Naive thymus-derived CD8-positive, alpha-beta T cell (primary cell): ENCODE results near the gene NOXO1. TPM values are rescaled to one million over a fixed set of nuclear protein-coding genes. Genes with fewer than 3 reads are reported as not detected.

Experiments used
- ATAC-seq, 2 donors: fragments of 150-1000 bp; cut with Tn5 transposase in 1 of 2; sonication (Bioruptor Pico), chemical (Tn5 transposase) in 1 of 2; 1 replicate in 1 of 2; 2 replicates in 1 of 2; pipeline ENCODE4 v1.10.0; 2021; ENCODE audit warnings: mild to moderate bottlenecking in 2 of 2, moderate library complexity in 2 of 2
- POLR2A ChIA-PET: fragments of 350-600 bp; sonication (Branson Sonifier 250); formaldehyde crosslinking; loops from one replicate; lab custom pipeline; 2021; ENCODE audit warnings: antibody characterized with exemption; lab: Charles Lee
- DNase-seq, 10 donors: peaks; one replicate each; pipeline versions ENCODE4 v3.0.0 to v3.0.0-alpha.2; 2020 to 2022
- H3K27ac Mint-ChIP-seq, 10 donors: one replicate each; pipeline ENCODE4 v1.8.0; 2020 to 2022; ENCODE audit warnings: mild to moderate bottlenecking in 10 of 10, mixed read lengths in 10 of 10, moderate library complexity in 4 of 10, inconsistent platforms in 1 of 10
- H3K27me3 Mint-ChIP-seq, 5 donors: one replicate each; pipeline ENCODE4 v1.8.0; 2021 to 2022; ENCODE audit warnings: mixed read lengths in 5 of 5
- H3K36me3 Mint-ChIP-seq, 3 donors: one replicate each; pipeline ENCODE4 v1.8.0; 2020 to 2022; ENCODE audit warnings: mixed read lengths in 3 of 3, mild to moderate bottlenecking in 2 of 3, inconsistent platforms in 1 of 3
- H3K4me1 Mint-ChIP-seq, 4 donors: one replicate each; pipeline ENCODE4 v1.8.0; 2021 to 2022; ENCODE audit warnings: mixed read lengths in 4 of 4
- H3K4me3 Mint-ChIP-seq, 10 donors: one replicate each; pipeline ENCODE4 v1.8.0; 2020 to 2022; ENCODE audit warnings: mild to moderate bottlenecking in 10 of 10, mixed read lengths in 10 of 10, moderate library complexity in 6 of 10, inconsistent platforms in 1 of 10
- H3K9me3 Mint-ChIP-seq, 9 donors: one replicate each; pipeline ENCODE4 v1.8.0; 2020 to 2022; ENCODE audit warnings: mixed read lengths in 9 of 9, mild to moderate bottlenecking in 3 of 9, inconsistent platforms in 1 of 9, moderate library complexity in 1 of 9
- polyA plus RNA-seq, 3 donors: library from polyadenylated mRNA; unstranded; fragments of 300-500 nt; fragmentation: Illumina TruSeq; gene quantifications; one replicate each; pipeline ENCODE4 v1.2.3, GENCODE V29; 2021
- total RNA-seq, 8 experiments: library from RNA in 2 of 8; stranded (reverse) in 2 of 8; gene quantifications; one replicate each; pipeline ENCODE4 v1.2.3 and lab custom pipeline; 2021 to 2026

NOXO1 gene
- total and polyA plus RNA-seq, 5 experiments from 2014 or later: 1.3 to 2.3 TPM; not detected in 3

GRCh38 chr16:1982991-1983543 is 1.8 kb upstream of the NOXO1 start:
- Mint-ChIP-seq H3K9me3 (no peaks in the 10 kb centered on the region), H3K4me1 (peaks cover 5 to 19% (median 15%) of the 10 kb centered on the region in 4 donors), H3K27me3 (peaks cover 1 to 37% (median 10%) of the 10 kb centered on the region in 5 donors), H3K4me3 (peak overlapping the region; percentile 73 to 89 (median 79)), H3K36me3 (peaks cover 0 to 30% (median 10%) of the 10 kb centered on the region in 3 donors), H3K27ac (peak overlapping the region in 9 of 10 donors; percentile 10 to 81 (median 67))
- ATAC-seq: no peak
- POLR2A ChIA-PET: interaction anchor here (0.7 to 7.3 kb wide), 8 partner anchors 10 to 178 kb away, joined by 3 to 89 read pairs (median 5); partner anchors contain the start of genes NDUFB10, RPS2, TBL3 and TRAF7
- DNase-seq: no peak

- DNase-seq (no peak), ATAC-seq (no peak)
- no peak overlapping the region for H3K27ac Mint-ChIP-seq
- peaks cover 1 to 32% (median 10%) of the 10 kb centered on the region in 5 donors for H3K27me3 Mint-ChIP-seq
- peak overlapping the region in 5 of 10 donors; percentile 66 to 79 (median 76) for H3K4me3 Mint-ChIP-seq
- peaks cover 0 to 36% (median 8%) of the 10 kb centered on the region in 3 donors for H3K36me3 Mint-ChIP-seq
- POLR2A ChIA-PET: interaction anchor here (0.9 to 7.3 kb wide), 5 partner anchors 8 to 173 kb away, joined by 4 to 89 read pairs (median 7); partner anchors contain the start of genes NDUFB10, RPS2, TBL3 and TRAF7
- no peaks in the 10 kb centered on the region for H3K9me3 Mint-ChIP-seq
- H3K4me1 Mint-ChIP-seq: peaks cover 5 to 19% (median 15%) of the 10 kb centered on the region in 4 donors
Measured at GRCh38 chr16:1982013-1982433, 754 bp upstream of the NOXO1 start.

- no peak overlapping the region for H3K27ac Mint-ChIP-seq
- H3K4me3 Mint-ChIP-seq: peak overlapping the region in 1 of 10 donors; percentile 4
- H3K9me3 Mint-ChIP-seq: no peaks in the 10 kb centered on the region
- peaks cover 5 to 19% (median 15%) of the 10 kb centered on the region in 4 donors for H3K4me1 Mint-ChIP-seq
- no peak for DNase-seq
- H3K27me3 Mint-ChIP-seq: peaks cover 1 to 32% (median 4%) of the 10 kb centered on the region in 5 donors
- no peak for ATAC-seq
- POLR2A ChIA-PET: interaction anchor here (0.6 to 7.3 kb wide), 3 partner anchors 10 to 103 kb away, joined by 3 to 89 read pairs (median 43); partner anchors contain the start of genes NDUFB10, RPS2 and TBL3
- H3K36me3 Mint-ChIP-seq: peaks cover 0 to 36% (median 9%) of the 10 kb centered on the region in 3 donors
Measured at GRCh38 chr16:1980770-1981087, 540 bp downstream of the NOXO1 start.

- Mint-ChIP-seq H3K4me3 (peak overlapping the region in 1 of 10 donors; percentile 4), H3K9me3 (no peaks in the 10 kb centered on the region)
- POLR2A ChIA-PET: interaction anchor here (0.5 to 7.3 kb wide), 4 partner anchors 9 to 985 kb away, joined by 3 to 89 read pairs (median 24); partner anchors contain the start of genes NDUFB10, RPS2 and TBL3
Measured at GRCh38 chr16:1980030-1980769, 1.1 kb downstream of the NOXO1 start.

GRCh38 chr16:1979271-1980029 is 1.8 kb downstream of the NOXO1 start:
- Mint-ChIP-seq H3K27ac (no peak overlapping the region), H3K9me3 (no peaks in the 10 kb centered on the region), H3K36me3 (peaks cover 0 to 45% (median 18%) of the 10 kb centered on the region in 3 donors), H3K4me1 (peaks cover 6 to 10% (median 7%) of the 10 kb centered on the region in 4 donors), H3K27me3 (peaks cover 1 to 33% (median 4%) of the 10 kb centered on the region in 5 donors), H3K4me3 (no peak overlapping the region)
- POLR2A ChIA-PET: interaction anchor here (0.5 to 7.3 kb wide), 4 partner anchors 8 to 986 kb away, joined by 4 to 89 read pairs (median 26); partner anchors contain the start of genes NDUFB10, RPS2 and TBL3
- no peak for DNase-seq
- no peak for ATAC-seq

More at GRCh38 chr16:1980030-1980769, 1.1 kb downstream of the NOXO1 start:
- peaks cover 0 to 39% (median 12%) of the 10 kb centered on the region in 3 donors for H3K36me3 Mint-ChIP-seq
- DNase-seq (no peak), ATAC-seq (no peak)
- peaks cover 1 to 33% (median 4%) of the 10 kb centered on the region in 5 donors for H3K27me3 Mint-ChIP-seq
- peaks cover 5 to 17% (median 13%) of the 10 kb centered on the region in 4 donors for H3K4me1 Mint-ChIP-seq
- H3K27ac Mint-ChIP-seq: no peak overlapping the region

GRCh38 chr16:1978476-1979120 is 2.7 kb downstream of the NOXO1 start:
- H3K4me1 Mint-ChIP-seq: peaks cover 6 to 10% (median 8%) of the 10 kb centered on the region in 4 donors
- H3K4me3 Mint-ChIP-seq: no peak overlapping the region
- H3K27ac Mint-ChIP-seq: no peak overlapping the region
- ATAC-seq (no peak), DNase-seq (no peak)
- peaks cover 1 to 33% (median 4%) of the 10 kb centered on the region in 5 donors for H3K27me3 Mint-ChIP-seq
- POLR2A ChIA-PET: interaction anchor here (1.0 to 2.5 kb wide), 2 partner anchors 9 to 14 kb away, joined by 3 to 10 read pairs; partner anchors contain the start of gene RPS2
- H3K36me3 Mint-ChIP-seq: peaks cover 0 to 48% (median 19%) of the 10 kb centered on the region in 3 donors
- H3K9me3 Mint-ChIP-seq: no peaks in the 10 kb centered on the region

- ATAC-seq: no peak
- Mint-ChIP-seq H3K27ac (no peak overlapping the region), H3K36me3 (peaks cover 0 to 53% (median 19%) of the 10 kb centered on the region in 3 donors), H3K4me1 (peaks cover 4 to 11% (median 7%) of the 10 kb centered on the region in 4 donors), H3K4me3 (no peak overlapping the region), H3K9me3 (no peaks in the 10 kb centered on the region), H3K27me3 (peaks cover 1 to 30% (median 4%) of the 10 kb centered on the region in 5 donors)
- POLR2A ChIA-PET: interaction anchor here (1.0 to 2.5 kb wide), 2 partner anchors 10 to 13 kb away, joined by 3 to 10 read pairs; partner anchors contain the start of gene RPS2
- no peak for DNase-seq
Measured at GRCh38 chr16:1977875-1978268, 3.4 kb downstream of the NOXO1 start.

- Mint-ChIP-seq H3K27ac (no peak overlapping the region), H3K27me3 (peaks cover 1 to 27% (median 4%) of the 10 kb centered on the region in 5 donors), H3K4me3 (no peak overlapping the region), H3K9me3 (no peaks in the 10 kb centered on the region), H3K4me1 (peaks cover 5 to 14% (median 7%) of the 10 kb centered on the region in 4 donors), H3K36me3 (peaks cover 0 to 55% (median 19%) of the 10 kb centered on the region in 3 donors)
- DNase-seq (no peak), ATAC-seq (no peak)
- POLR2A ChIA-PET: interaction anchor here (0.7 to 2.5 kb wide), 3 partner anchors 11 to 88 kb away, joined by 3 to 10 read pairs (median 3); partner anchors contain the start of gene RPS2
Measured at GRCh38 chr16:1976951-1977874, 4.1 kb downstream of the NOXO1 start.

- DNase-seq (no peak), ATAC-seq (no peak)
- Mint-ChIP-seq H3K36me3 (peaks cover 0 to 58% (median 19%) of the 10 kb centered on the region in 3 donors), H3K4me1 (peaks cover 14 to 25% (median 16%) of the 10 kb centered on the region in 4 donors), H3K27me3 (peaks cover 0 to 19% (median 4%) of the 10 kb centered on the region in 5 donors), H3K4me3 (peak overlapping the region in 2 of 10 donors; percentile 18 to 45), H3K9me3 (no peaks in the 10 kb centered on the region), H3K27ac (no peak overlapping the region)
- POLR2A ChIA-PET: no interaction called here
Measured at GRCh38 chr16:1976216-1976520, 5.1 kb downstream of the NOXO1 start.

- peaks cover 0 to 18% (median 3%) of the 10 kb centered on the region in 5 donors for H3K27me3 Mint-ChIP-seq
- H3K9me3 Mint-ChIP-seq: no peaks in the 10 kb centered on the region
- DNase-seq (no peak), ATAC-seq (no peak)
- POLR2A ChIA-PET: interaction anchor here (0.6 to 1.2 kb wide), 3 partner anchors 9 to 36 kb away, joined by 3 to 4 read pairs (median 3); partner anchors contain the start of genes GFER and RPS2
- peaks cover 0 to 58% (median 19%) of the 10 kb centered on the region in 3 donors for H3K36me3 Mint-ChIP-seq
- H3K4me3 Mint-ChIP-seq: peak overlapping the region in 2 of 10 donors; percentile 18 to 24
- H3K4me1 Mint-ChIP-seq: peaks cover 17 to 30% (median 21%) of the 10 kb centered on the region in 4 donors
- no peak overlapping the region for H3K27ac Mint-ChIP-seq
Measured at GRCh38 chr16:1975432-1976215, 5.6 kb downstream of the NOXO1 start.
